GDM1 (cell line): Measurements from ENCODE around the gene SNTG2.

Source experiments
- DNase-seq: peaks from one replicate; lab custom pipeline; 2025; lab: John Stamatoyannopoulos, UW

The SNTG2 gene

GRCh38 chr2:1318366-1319009, 367.8 kb downstream of the SNTG2 start:
- no peak for DNase-seq

GRCh38 chr2:1319393-1319792, 368.7 kb downstream of the SNTG2 start:
- no peak for DNase-seq

GRCh38 chr2:1321321-1321720, 370.7 kb downstream of the SNTG2 start:
- no peak for DNase-seq

GRCh38 chr2:1324884-1325283, 374.2 kb downstream of the SNTG2 start:
- DNase-seq = no peak

GRCh38 chr2:1328684-1329083, 378.0 kb downstream of the SNTG2 start:
- DNase-seq = no peak

- DNase-seq = no peak
These were observed 388.9 kb downstream of the SNTG2 start for GRCh38 chr2:1339388-1340140.

GRCh38 chr2:1340141-1340512, 389.5 kb downstream of the SNTG2 start:
- no peak for DNase-seq

- no peak for DNase-seq
These were observed 390.9 kb downstream of the SNTG2 start for GRCh38 chr2:1341404-1342120.

- DNase-seq = no peak
These were observed 398.1 kb downstream of the SNTG2 start for GRCh38 chr2:1348789-1349188.

GRCh38 chr2:1350111-1350510, 399.5 kb downstream of the SNTG2 start:
- no peak for DNase-seq

GRCh38 chr2:1353124-1353523, 402.5 kb downstream of the SNTG2 start:
- DNase-seq = no peak

GRCh38 chr2:1353543-1353942, 402.9 kb downstream of the SNTG2 start:
- DNase-seq = no peak

GRCh38 chr2:1360144-1360543, 409.5 kb downstream of the SNTG2 start:
- no peak for DNase-seq

- DNase-seq = no peak
These were observed 410.1 kb downstream of the SNTG2 start for GRCh38 chr2:1360557-1361250.

- DNase-seq = no peak
These were observed 412.7 kb downstream of the SNTG2 start for GRCh38 chr2:1363367-1363766.

- DNase-seq = no peak
These were observed 416.0 kb downstream of the SNTG2 start for GRCh38 chr2:1366546-1367134.

GRCh38 chr2:1367601-1368000, 417.0 kb downstream of the SNTG2 start:
- no peak for DNase-seq

GRCh38 chr2:1369905-1370304, 419.3 kb downstream of the SNTG2 start:
- DNase-seq = no peak

- no peak for DNase-seq
These were observed 419.8 kb downstream of the SNTG2 start for GRCh38 chr2:1370461-1370860.

GRCh38 chr2:1371082-1371481, 420.4 kb downstream of the SNTG2 start:
- DNase-seq = no peak

- DNase-seq = no peak
These were observed 423.2 kb downstream of the SNTG2 start for GRCh38 chr2:1373830-1374229.

GRCh38 chr2:1374287-1374686, 423.6 kb downstream of the SNTG2 start:
- DNase-seq = no peak
